Transverse colon (tissue), 4 donors: ENCODE measurements around the gene WSB1. TPM values are rescaled to one million over a fixed set of nuclear protein-coding genes. Genes with fewer than 3 reads are reported as not detected.

Experiments used
- DNase-seq: peaks from one replicate; pipeline ENCODE4 v3.0.0-alpha.2; 2019
- H3K27ac ChIP-seq, 4 donors: fragments of 200-600 bp; sonication (generic); 2 replicates each; pipeline ENCODE4 v1.5.1; 2016 to 2018; ENCODE audit warnings: inconsistent platforms in 4 of 4
- H3K27me3 ChIP-seq: fragments of 200-600 bp; sonication (generic); 2 replicates; pipeline ENCODE4 v1.5.1; 2017; ENCODE audit warnings: inconsistent platforms
- H3K36me3 ChIP-seq, 4 donors: fragments of 200-600 bp; sonication (generic); 2 replicates each; pipeline ENCODE4 v1.5.1; 2017 to 2019; ENCODE audit warnings: inconsistent platforms in 4 of 4
- H3K4me1 ChIP-seq, 4 donors: fragments of 200-600 bp; sonication (generic); 2 replicates each; pipeline ENCODE4 v1.5.1; 2017 to 2020; ENCODE audit warnings: inconsistent platforms in 4 of 4
- H3K4me3 ChIP-seq, 4 donors: fragments of 200-600 bp; sonication (generic); 1 replicate in 1 of 4; 2 replicates in 3 of 4; pipeline versions ENCODE4 v1.5.1 to v1.6.1; 2017 to 2019; ENCODE audit warnings: inconsistent platforms in 4 of 4
- H3K9me3 ChIP-seq, 2 donors: fragments of 200-600 bp; sonication (generic); 2 replicates each; pipeline ENCODE4 v1.5.1; 2017 to 2019; ENCODE audit warnings: inconsistent platforms in 2 of 2
- EP300 ChIP-seq: sonication (generic); formaldehyde crosslinking; IDR thresholded peaks from one replicate; pipeline ENCODE4 v1.6.1; 2017; ENCODE audit warnings: antibody characterized with exemption, low read depth
- POLR2A ChIP-seq: fragments of 450-650 bp; IDR thresholded peaks from one replicate; pipeline ENCODE4 v1.6.1; 2016; ENCODE audit warnings: antibody characterized with exemption, mild to moderate bottlenecking, moderate library complexity
- POLR2AphosphoS5 ChIP-seq, 3 donors: sonication (generic); formaldehyde crosslinking; IDR thresholded peaks; one replicate each; pipeline ENCODE4 v1.6.1; 2016; ENCODE audit warnings: antibody characterized with exemption in 3 of 3
- WGBS, 2 donors: methylation state at CpG; one replicate each; pipeline ENCODE4 v1.1.5; 2018; ENCODE audit warnings: low coverage in 1 of 2; 5-methylcytosine and 5-hydroxymethylcytosine counted together
- in situ Hi-C, 4 donors: fragments of 200-750 bp; cut with MboI; loops; one replicate each; pipeline versions ENCODE4 v1.15.0 to v1.15.1; 2017; ENCODE audit warnings: low sequenced_read_pairs in 3 of 4, low pct_ligation_motif_present in 1 of 4, low pct_unique_long_range_greater_than_20kb in 1 of 4
- intact Hi-C: fragments of 100-400 bp; cut with DNase I; formaldehyde crosslinking; loops from one replicate; pipeline ENCODE4 v1.15.1; 2023; ENCODE audit warnings: low total_unique reads
- total RNA-seq, 4 donors: library from RNA; depleted of rRNA; stranded (reverse); fragments of >200 nt; gene quantifications; one replicate each; pipeline ENCODE4 v1.1.0, GENCODE V29; 2016
- TF ChIP-seq, protein P1 (sequence below), 5 experiments: fragments of 200-600 bp in 3 of 5; fragments of 450-650 bp in 2 of 5; sonication (generic) in 3 of 5; IDR thresholded peaks; 1 replicate in 2 of 5; 2 replicates in 3 of 5; pipeline ENCODE4 v1.5.1; 2016 to 2017; ENCODE audit warnings: antibody characterized with exemption in 5 of 5, inconsistent platforms in 3 of 5, mild to moderate bottlenecking in 2 of 5, moderate library complexity in 1 of 5

The WSB1 gene
- total RNA-seq, 4 donors from 2014 or later = 90.4 to 335 (median 261) TPM

DNA sequence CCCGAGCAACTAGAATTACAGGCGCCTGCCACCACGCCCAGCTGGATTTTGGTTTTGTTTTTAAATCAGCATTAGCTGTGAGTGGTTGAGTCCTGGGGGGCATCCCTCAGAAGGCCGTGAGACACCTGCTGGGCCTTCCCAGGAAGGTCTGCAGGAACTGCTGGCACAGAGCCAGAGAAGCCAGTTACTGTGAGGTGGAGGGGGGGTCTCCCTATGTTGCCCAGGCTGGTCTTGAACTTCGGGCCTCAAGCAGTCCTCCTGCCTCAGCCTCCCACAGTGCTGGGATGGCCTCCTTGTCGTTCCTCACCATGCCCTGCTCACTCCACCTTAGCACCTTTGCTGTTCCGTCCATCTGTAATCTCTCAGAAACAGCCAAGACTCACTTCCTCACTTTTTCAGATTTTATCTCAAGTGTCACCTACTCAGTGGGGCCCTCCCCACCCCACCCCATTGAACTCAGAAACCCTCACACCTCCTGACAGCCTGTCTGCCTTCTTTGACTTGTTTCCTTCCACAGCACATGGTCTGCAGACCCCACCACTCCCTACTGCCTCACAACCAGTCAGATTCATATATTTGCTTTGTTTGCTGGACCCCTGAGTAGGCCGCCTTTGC is 62.3 kb downstream of the WSB1 start:
- intact Hi-C loops = loop anchor here (10.0 kb wide), 1 partner anchor 99 kb away; the partner anchor contains the start of gene KSR1

DNA sequence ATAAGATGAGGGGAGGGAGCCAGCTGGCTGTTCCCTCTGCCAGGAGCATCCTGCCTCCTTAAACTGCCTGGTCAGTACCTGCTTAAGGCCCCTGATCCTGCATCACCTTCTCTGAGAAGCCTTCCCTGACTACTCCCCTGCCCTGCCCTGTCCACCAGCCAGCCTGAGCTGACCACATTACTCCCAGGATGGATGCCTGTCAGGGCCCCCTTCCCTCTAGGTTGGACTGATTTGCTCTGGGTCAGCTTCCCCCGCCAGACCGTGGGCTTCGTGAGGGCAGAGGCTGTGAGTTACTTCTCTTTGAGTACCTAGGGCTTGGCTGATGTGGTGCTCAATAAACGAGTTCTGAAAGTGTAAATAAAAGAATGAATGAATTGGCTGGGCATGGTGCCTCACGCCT is 63.3 kb downstream of the WSB1 start:
- no peaks in the 10 kb centered on the region for H3K27me3 ChIP-seq
- no peak overlapping the region for H3K4me3 ChIP-seq
- H3K4me1 ChIP-seq = peaks cover 0 to 18% (median 6%) of the 10 kb centered on the region in 4 donors
- no peaks in the 10 kb centered on the region for H3K9me3 ChIP-seq
- intact Hi-C loops = loop anchor here (10.0 kb wide), 1 partner anchor 98 kb away; the partner anchor contains the start of gene KSR1
- 43 to 85% methylated on average over 2 to 5 of the region's 5 CpGs for WGBS, 2 donors
- DNase-seq = no peak
- in situ Hi-C loops = loop anchor here in 3 of 4 donors (10.0 to 25.0 kb wide), 7 partner anchors 58 to 405 kb away; partner anchors contain the start of gene KSR1 (in 1 of the 3)
- H3K27ac ChIP-seq = no peak overlapping the region
- no peaks in the 10 kb centered on the region for H3K36me3 ChIP-seq
- TF ChIP-seq POLR2A = no peak

More for the DNA sequence above, 62.3 kb downstream of the WSB1 start:
- TF ChIP-seq POLR2AphosphoS5 (IDR thresholded peaks at IDR 0.05) (no peak), EP300 (no peak), POLR2A (no peak)
- TF ChIP-seq, protein P1, sequence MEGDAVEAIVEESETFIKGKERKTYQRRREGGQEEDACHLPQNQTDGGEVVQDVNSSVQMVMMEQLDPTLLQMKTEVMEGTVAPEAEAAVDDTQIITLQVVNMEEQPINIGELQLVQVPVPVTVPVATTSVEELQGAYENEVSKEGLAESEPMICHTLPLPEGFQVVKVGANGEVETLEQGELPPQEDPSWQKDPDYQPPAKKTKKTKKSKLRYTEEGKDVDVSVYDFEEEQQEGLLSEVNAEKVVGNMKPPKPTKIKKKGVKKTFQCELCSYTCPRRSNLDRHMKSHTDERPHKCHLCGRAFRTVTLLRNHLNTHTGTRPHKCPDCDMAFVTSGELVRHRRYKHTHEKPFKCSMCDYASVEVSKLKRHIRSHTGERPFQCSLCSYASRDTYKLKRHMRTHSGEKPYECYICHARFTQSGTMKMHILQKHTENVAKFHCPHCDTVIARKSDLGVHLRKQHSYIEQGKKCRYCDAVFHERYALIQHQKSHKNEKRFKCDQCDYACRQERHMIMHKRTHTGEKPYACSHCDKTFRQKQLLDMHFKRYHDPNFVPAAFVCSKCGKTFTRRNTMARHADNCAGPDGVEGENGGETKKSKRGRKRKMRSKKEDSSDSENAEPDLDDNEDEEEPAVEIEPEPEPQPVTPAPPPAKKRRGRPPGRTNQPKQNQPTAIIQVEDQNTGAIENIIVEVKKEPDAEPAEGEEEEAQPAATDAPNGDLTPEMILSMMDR (IDR thresholded peaks at IDR 0.05) = no peak
- in situ Hi-C loops = loop anchor here in 3 of 4 donors (10.0 to 25.0 kb wide), 7 partner anchors 59 to 406 kb away; partner anchors contain the start of gene KSR1 (in 1 of the 3)
- Histone ChIP-seq H3K27me3 (no peaks in the 10 kb centered on the region), H3K4me1 (peaks cover 0 to 18% (median 6%) of the 10 kb centered on the region in 4 donors), H3K4me3 (no peak overlapping the region), H3K27ac (no peak overlapping the region), H3K9me3 (no peaks in the 10 kb centered on the region), H3K36me3 (no peaks in the 10 kb centered on the region)
- 83 to 85% methylated on average over 1 to 8 of the region's 8 CpGs for WGBS, 2 donors
- no peak for DNase-seq

DNA sequence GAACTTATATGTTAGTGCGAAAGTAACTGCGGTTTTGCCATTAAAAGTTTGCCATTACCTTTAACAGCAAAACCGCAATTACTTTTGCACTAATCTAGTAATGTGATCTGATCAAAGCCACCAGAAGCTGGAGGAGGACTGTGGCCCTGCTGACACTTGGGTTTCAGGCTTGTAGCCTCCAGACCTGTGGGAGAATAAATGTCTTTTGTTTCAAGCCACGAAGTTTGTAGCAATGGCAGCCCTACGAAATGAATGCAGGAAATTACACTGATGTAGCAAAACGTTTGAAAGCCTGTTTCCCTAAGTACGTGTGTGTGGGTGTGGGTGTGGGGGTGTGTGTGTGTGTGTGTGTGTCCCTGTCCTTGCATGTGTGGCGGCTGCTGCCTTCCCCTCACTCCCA is 66.6 kb downstream of the WSB1 start:
- H3K27ac ChIP-seq = no peak overlapping the region
- peaks cover 0 to 13% (median 6%) of the 10 kb centered on the region in 4 donors for H3K4me1 ChIP-seq
- H3K36me3 ChIP-seq = no peaks in the 10 kb centered on the region
- no peak for TF ChIP-seq EP300
- TF ChIP-seq, protein P1 (IDR thresholded peaks at IDR 0.05) = no peak
- WGBS, 2 donors = 47 to 64% methylated on average over 3 to 8 of the region's 8 CpGs
- in situ Hi-C loops (loop anchor here in 2 of 4 donors (10.0 to 25.0 kb wide), 5 partner anchors 102 to 402 kb away; partner anchors contain the start of gene KSR1 (in 1 of the 2)), intact Hi-C loops (no loop called here)
- no peaks in the 10 kb centered on the region for H3K27me3 ChIP-seq
- H3K4me3 ChIP-seq = no peak overlapping the region
- DNase-seq = no peak
- no peaks in the 10 kb centered on the region for H3K9me3 ChIP-seq

DNA sequence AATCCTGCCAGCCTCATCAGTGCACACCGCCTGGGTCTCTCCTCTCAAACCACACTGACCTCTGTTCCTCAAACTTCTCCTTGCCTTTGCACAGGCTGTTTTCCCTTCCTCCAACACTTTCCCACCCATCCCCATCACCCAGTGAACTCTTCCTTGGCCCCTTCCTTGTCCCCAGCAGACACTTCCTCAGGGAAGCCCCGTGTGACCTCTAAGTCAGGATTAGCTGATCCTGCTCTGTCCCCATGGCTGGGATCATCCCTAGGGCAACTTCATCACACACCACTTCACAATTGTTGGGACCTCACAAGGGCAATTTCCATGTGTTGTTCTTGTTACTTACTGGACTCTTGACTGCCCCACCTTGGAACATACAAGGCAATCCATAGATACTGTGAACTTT is 67.8 kb downstream of the WSB1 start:
- intact Hi-C loops = no loop called here
- no peak overlapping the region for H3K27ac ChIP-seq
- DNase-seq = no peak
- H3K36me3 ChIP-seq = no peaks in the 10 kb centered on the region
- H3K9me3 ChIP-seq = no peaks in the 10 kb centered on the region
- no peak overlapping the region for H3K4me3 ChIP-seq
- H3K4me1 ChIP-seq = peaks cover 0 to 13% (median 6%) of the 10 kb centered on the region in 4 donors
- TF ChIP-seq POLR2A (no peak), POLR2AphosphoS5 (IDR thresholded peaks at IDR 0.05) (no peak), EP300 (no peak)
- TF ChIP-seq, protein P1 (IDR thresholded peaks at IDR 0.05) = no peak
- 60 to 68% methylated on average over 2 of the region's 2 CpGs for WGBS, 2 donors
- in situ Hi-C loops = loop anchor here in 2 of 4 donors (10.0 to 25.0 kb wide), 5 partner anchors 101 to 401 kb away; partner anchors contain the start of gene KSR1 (in 1 of the 2)
- H3K27me3 ChIP-seq = no peaks in the 10 kb centered on the region
